HepG2 (cell line): ENCODE data around the gene AGBL1. TPM values are rescaled to one million over a fixed set of nuclear protein-coding genes. Genes with fewer than 3 reads are reported as not detected.
A peak's percentile ranks its signal among the peaks of the same experiment; 100 is the strongest.

ENCODE experiments used
- ATAC-seq: fragments of 200-7000 bp; cut with Tn5 transposase; 3 replicates; pipeline ENCODE4 v1.9.1; 2020; ENCODE audit warnings: mild to moderate bottlenecking, moderate library complexity
- BruUV-seq: library from RNA; stranded (reverse); fragments of 400-500 nt; replicated peaks from 2 replicates; lab custom pipeline; 2021; lab: Mats Ljungman, UMichigan
- CTCF ChIA-PET: fragments of 300-600 bp; formaldehyde crosslinking; extraction: SDS; loops from one replicate; lab custom pipeline; 2021; ENCODE audit warnings: low total read pairs, inconsistent platforms, low intra/inter-chr PET ratio; lab: Yijun Ruan, JAX
- POLR2A ChIA-PET: fragments of 350-600 bp; sonication (Branson Sonifier 250); formaldehyde crosslinking; loops from one replicate; lab custom pipeline; 2020; ENCODE audit warnings: antibody characterized with exemption, inconsistent platforms; lab: Yijun Ruan, JAX
- DNase-seq: peaks from one replicate; pipeline ENCODE4 v3.0.0-alpha.2; 2015; ENCODE audit warnings: low spot score
- FAIRE-seq: peaks from 3 replicates; lab custom pipeline; 2011; peaks lifted over from hg19 to GRCh38; lab: Jason Lieb, UNC
- H2AFZ ChIP-seq: one replicate; pipeline ENCODE4 v1.6.1; 2011; ENCODE audit warnings: low read length, inconsistent platforms
- H3K27ac ChIP-seq: fragments of 300-600 bp; 3 replicates; pipeline ENCODE4 v1.8.0; 2011; ENCODE audit warnings: mixed run types, mild to moderate bottlenecking, mixed read lengths, low read length, inconsistent platforms; ENCODE audit not compliant: insufficient read depth; ENCODE audit errors: extremely low read length
- H3K27me3 ChIP-seq, 2 experiments: fragments of 200-600 bp in 1 of 2; 2 replicates in 1 of 2; 3 replicates in 1 of 2; pipeline versions ENCODE4 v1.6.0 to v1.8.0; 2011; ENCODE audit warnings: low read length in 2 of 2, mild to moderate bottlenecking in 2 of 2, moderate library complexity in 2 of 2, inconsistent platforms in 1 of 2; ENCODE audit not compliant: insufficient read depth in 2 of 2, control insufficient read depth in 1 of 2
- H3K36me3 ChIP-seq, 2 experiments: fragments of 200-600 bp in 1 of 2; replicated peaks in 1 of 2; 2 replicates in 1 of 2; 3 replicates in 1 of 2; pipeline versions ENCODE4 v1.5.1 to v1.8.0; 2011; ENCODE audit warnings: low read length in 2 of 2, inconsistent platforms in 1 of 2; ENCODE audit not compliant: insufficient read depth in 2 of 2, control insufficient read depth in 1 of 2
- H3K4me1 ChIP-seq: 2 replicates; pipeline ENCODE4 v1.5.1; 2012; ENCODE audit warnings: low read length, inconsistent platforms; ENCODE audit not compliant: insufficient read depth
- H3K4me2 ChIP-seq: 2 replicates; pipeline ENCODE4 v1.6.0; 2011; ENCODE audit warnings: low read depth, low read length, inconsistent platforms
- H3K4me3 ChIP-seq, 3 experiments: fragments of 200-600 bp in 1 of 3; sonication (generic), shearing (Covaris generic) in 1 of 3; replicated peaks in 1 of 3; 2 replicates each; pipeline ENCODE4 v1.5.1; 2011 to 2016; ENCODE audit warnings: low read length in 3 of 3, inconsistent platforms in 2 of 3, low read depth in 2 of 3, mild to moderate bottlenecking in 2 of 3, control low read depth in 1 of 3, mixed read lengths in 1 of 3; ENCODE audit not compliant: insufficient read depth in 1 of 3
- H3K79me2 ChIP-seq: one replicate; pipeline ENCODE4 v1.6.1; 2011; ENCODE audit warnings: low read length, inconsistent platforms; ENCODE audit not compliant: insufficient read depth
- H3K9ac ChIP-seq: 2 replicates; pipeline ENCODE4 v1.6.0; 2011; ENCODE audit warnings: mild to moderate bottlenecking, low read depth, low read length, inconsistent platforms; ENCODE audit not compliant: insufficient read depth
- H3K9me3 ChIP-seq: 2 replicates; pipeline ENCODE4 v1.5.1; 2012; ENCODE audit warnings: mild to moderate bottlenecking, low read length
- H4K20me1 ChIP-seq: 2 replicates; pipeline ENCODE4 v1.6.0; 2011; ENCODE audit warnings: inconsistent platforms, mild to moderate bottlenecking, low read length, moderate library complexity; ENCODE audit not compliant: insufficient read depth
- HDAC2 ChIP-seq: sonication (generic); formaldehyde crosslinking; IDR thresholded peaks from 2 replicates; pipeline ENCODE4 v1.4.0; 2020; ENCODE audit warnings: missing genetic modification reagents
- MAFF ChIP-seq: IDR thresholded peaks from 2 replicates; pipeline ENCODE4 v1.6.1; 2011; ENCODE audit warnings: low read depth, low read length, improper control_type of control experiment
- RFX1 ChIP-seq: fragments of 450-650 bp; IDR thresholded peaks from 2 replicates; pipeline ENCODE4 v1.6.1; 2017
- SIX1 ChIP-seq: sonication (generic); formaldehyde crosslinking; IDR thresholded peaks from 2 replicates; pipeline ENCODE4 v1.4.0; 2020; ENCODE audit warnings: missing genetic modification reagents, borderline replicate concordance
- SSRP1 ChIP-seq: IDR thresholded peaks from 2 replicates; pipeline ENCODE4 v1.6.1; 2016; ENCODE audit warnings: control low read depth
- ZMYM2 ChIP-seq: sonication (generic); formaldehyde crosslinking; IDR thresholded peaks from 2 replicates; pipeline ENCODE4 v1.8.0; 2022; ENCODE audit warnings: mild to moderate bottlenecking, missing genetic modification reagents
- ZNF232 ChIP-seq: sonication (generic); formaldehyde crosslinking; IDR thresholded peaks from 2 replicates; pipeline ENCODE4 v1.4.0; 2020; ENCODE audit warnings: missing genetic modification reagents, borderline replicate concordance
- ZNF615 ChIP-seq: sonication (generic); formaldehyde crosslinking; IDR thresholded peaks from 2 replicates; pipeline ENCODE4 v1.5.0; 2020; ENCODE audit warnings: mild to moderate bottlenecking, missing genetic modification reagents, borderline replicate concordance
- WGBS: methylation state at CpG from one replicate; pipeline ENCODE4 v1.1.6; 2017; ENCODE audit warnings: low lambda C conversion rate; 5-methylcytosine and 5-hydroxymethylcytosine counted together
- in situ Hi-C: cut with HindIII; loops from 2 replicates; pipeline ENCODE4 v1.10.0; 2017; ENCODE audit warnings: low pct_unique_long_range_greater_than_20kb; ENCODE audit not compliant: extremely low pct_ligation_motif_present
- intact Hi-C: fragments of 100-400 bp; cut with micrococcal nuclease; formaldehyde crosslinking; loops from one replicate; pipeline ENCODE4 v1.10.0; 2022; ENCODE audit not compliant: unreplicated experiment
- polyA plus RNA-seq, 8 experiments: library from polyadenylated mRNA; depleted of rRNA in 3 of 8; stranded (reverse) in 7 of 8; unstranded in 1 of 8; fragments of >200 nt; fragmentation: Illumina TruSeq in 4 of 8; extraction: Trizol in 4 of 8; gene quantifications; 2 replicates each; pipeline versions ENCODE4 v1.2.1 to v1.2.3, GENCODE V29; 2011 to 2016; ENCODE audit warnings: low read depth in 4 of 8, missing spikeins in 1 of 8, mixed read lengths in 1 of 8; ENCODE audit not compliant: insufficient read depth in 1 of 8
- total RNA-seq, 5 experiments: library from RNA; depleted of rRNA; stranded (reverse); fragments of >200 nt; fragmentation: Illumina TruSeq; extraction: Trizol; gene quantifications; 2 replicates each; pipeline ENCODE4 v1.2.3, GENCODE V29; 2016; ENCODE audit warnings: low read depth in 1 of 5
- TF ChIP-seq, protein P1 (sequence below): sonication (generic); formaldehyde crosslinking; IDR thresholded peaks from 2 replicates; pipeline ENCODE4 v1.8.1; 2023; ENCODE audit warnings: mild to moderate bottlenecking, moderate library complexity, missing genetic modification reagents
- TF ChIP-seq, protein P2 (sequence below): sonication (generic); formaldehyde crosslinking; IDR thresholded peaks from 2 replicates; pipeline ENCODE4 v1.5.0; 2020; ENCODE audit warnings: missing genetic modification reagents

AGBL1 gene
- total and polyA plus RNA-seq, 2 of the 13 experiments (the other 11 are each of a cell fraction or from before 2014, with no cell fraction given), result 0.01 TPM; not detected in 1

DNA sequence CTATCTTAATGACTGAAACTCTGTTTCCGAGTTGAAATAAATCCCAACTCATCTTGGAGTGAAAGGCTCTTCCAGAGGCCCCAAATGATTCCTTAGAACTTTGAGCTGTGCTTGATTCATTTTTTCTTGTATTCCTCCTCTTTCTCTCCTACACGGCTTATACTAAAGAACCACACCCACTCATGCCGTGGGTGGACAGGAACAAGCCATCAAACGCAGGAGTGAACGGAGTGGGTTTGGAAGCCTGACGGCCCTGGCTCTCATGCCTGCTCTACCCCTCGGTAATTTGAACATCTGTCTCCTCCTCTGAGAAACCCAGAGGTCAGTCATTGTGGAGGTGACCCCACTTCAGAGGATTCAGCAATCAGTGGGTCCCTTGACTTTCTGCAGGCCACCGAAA, 236.5 kb downstream of the AGBL1 start (continued):
- TF ChIP-seq SSRP1 (CRISPR knock-in tag) (no peak), ZNF615 (CRISPR knock-in tag) (no peak)
- TF ChIP-seq, protein P1, sequence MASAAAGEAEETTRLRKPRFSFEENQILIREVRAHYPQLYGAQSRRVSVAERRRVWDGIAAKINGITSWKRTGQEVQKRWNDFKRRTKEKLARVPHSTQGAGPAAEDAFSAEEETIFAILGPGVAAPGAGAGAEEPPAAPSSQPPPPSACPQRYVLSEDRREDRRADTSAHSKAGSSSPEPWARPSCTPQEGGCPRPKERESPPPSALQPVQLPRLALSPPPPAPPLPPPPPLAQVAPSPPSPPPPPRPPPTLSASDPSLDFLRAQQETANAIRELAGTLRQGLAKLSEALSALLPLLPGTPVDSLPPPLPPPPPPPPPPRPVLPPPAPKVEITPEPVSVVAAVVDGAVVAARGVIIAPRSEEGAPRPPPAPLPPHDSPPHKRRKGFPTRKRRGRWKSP, result no peak

DNA sequence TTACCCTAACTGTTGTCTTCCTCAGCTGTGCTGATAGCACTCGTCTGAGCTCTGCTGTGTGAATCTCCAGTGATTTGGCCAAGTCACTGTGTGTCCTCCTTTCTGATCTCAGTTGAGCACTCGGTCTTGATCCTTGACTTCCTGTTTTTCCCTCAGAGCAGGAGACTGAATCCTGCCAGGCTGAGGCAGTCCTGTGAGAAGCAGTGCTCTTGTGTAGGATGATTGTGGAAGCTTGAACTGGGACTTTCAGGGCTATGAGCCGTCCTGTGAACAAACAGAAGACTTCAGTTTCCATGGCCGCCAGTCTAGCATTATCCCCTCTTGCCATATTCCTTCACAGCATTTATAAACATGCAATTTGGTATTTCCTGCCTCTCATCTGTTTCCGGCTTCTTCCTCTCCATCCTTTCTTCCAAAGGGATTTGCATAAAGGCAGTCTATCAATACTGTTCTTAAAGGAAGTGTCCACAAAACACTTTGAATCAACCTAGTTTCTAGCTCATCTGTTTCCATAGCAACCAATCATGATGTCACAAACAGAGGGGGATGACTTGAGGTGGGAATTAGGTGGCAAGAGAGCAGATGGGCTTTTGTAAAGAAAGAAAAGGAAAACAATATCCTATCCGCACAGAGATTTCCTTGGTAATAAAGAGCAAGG, 237.2 kb downstream of the AGBL1 start:
- 16% methylated on average over 6 of the region's 6 CpGs for WGBS
- intact Hi-C loops (no loop called here), in situ Hi-C loops (no loop called here)

More for the DNA sequence above, 237.2 kb downstream of the AGBL1 start:
- FAIRE-seq (no peak), ATAC-seq (no peak), DNase-seq (no peak)
- BruUV-seq, result no TSS peak
- no peaks in the 10 kb centered on the region for H3K79me2 ChIP-seq
- H2AFZ ChIP-seq, result no peak overlapping the region
- H3K4me3 ChIP-seq, result no peak overlapping the region
- H3K27ac ChIP-seq, result no peak overlapping the region
- no peaks in the 10 kb centered on the region for H3K4me1 ChIP-seq
- no peaks in the 10 kb centered on the region for H3K27me3 ChIP-seq
- ChIA-PET CTCF (no interaction called here), POLR2A (no interaction called here)
- H3K36me3 ChIP-seq, result no peaks in the 10 kb centered on the region
- no peak for TF ChIP-seq HDAC2 (CRISPR knock-in tag)
- no peak for TF ChIP-seq SIX1 (CRISPR knock-in tag)
- TF ChIP-seq, protein P2, sequence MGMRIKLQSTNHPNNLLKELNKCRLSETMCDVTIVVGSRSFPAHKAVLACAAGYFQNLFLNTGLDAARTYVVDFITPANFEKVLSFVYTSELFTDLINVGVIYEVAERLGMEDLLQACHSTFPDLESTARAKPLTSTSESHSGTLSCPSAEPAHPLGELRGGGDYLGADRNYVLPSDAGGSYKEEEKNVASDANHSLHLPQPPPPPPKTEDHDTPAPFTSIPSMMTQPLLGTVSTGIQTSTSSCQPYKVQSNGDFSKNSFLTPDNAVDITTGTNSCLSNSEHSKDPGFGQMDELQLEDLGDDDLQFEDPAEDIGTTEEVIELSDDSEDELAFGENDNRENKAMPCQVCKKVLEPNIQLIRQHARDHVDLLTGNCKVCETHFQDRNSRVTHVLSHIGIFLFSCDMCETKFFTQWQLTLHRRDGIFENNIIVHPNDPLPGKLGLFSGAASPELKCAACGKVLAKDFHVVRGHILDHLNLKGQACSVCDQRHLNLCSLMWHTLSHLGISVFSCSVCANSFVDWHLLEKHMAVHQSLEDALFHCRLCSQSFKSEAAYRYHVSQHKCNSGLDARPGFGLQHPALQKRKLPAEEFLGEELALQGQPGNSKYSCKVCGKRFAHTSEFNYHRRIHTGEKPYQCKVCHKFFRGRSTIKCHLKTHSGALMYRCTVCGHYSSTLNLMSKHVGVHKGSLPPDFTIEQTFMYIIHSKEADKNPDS (CRISPR knock-in tag), result no peak
- TF ChIP-seq RFX1, result peak; percentile 24; the same call in 1 of the 2 replicates
- TF ChIP-seq ZMYM2, result no peak
- no peak for TF ChIP-seq MAFF
- no peak for TF ChIP-seq ZNF232 (CRISPR knock-in tag)
- H3K4me2 ChIP-seq, result no peak overlapping the region
- H3K9ac ChIP-seq, result no peak overlapping the region
- H4K20me1 ChIP-seq, result no peaks in the 10 kb centered on the region
- peaks cover 7% of the 10 kb centered on the region; the same call in 1 of the 2 replicates for H3K9me3 ChIP-seq
